ENCODE data around the gene KCTD11.

KCTD11 gene

DNA sequence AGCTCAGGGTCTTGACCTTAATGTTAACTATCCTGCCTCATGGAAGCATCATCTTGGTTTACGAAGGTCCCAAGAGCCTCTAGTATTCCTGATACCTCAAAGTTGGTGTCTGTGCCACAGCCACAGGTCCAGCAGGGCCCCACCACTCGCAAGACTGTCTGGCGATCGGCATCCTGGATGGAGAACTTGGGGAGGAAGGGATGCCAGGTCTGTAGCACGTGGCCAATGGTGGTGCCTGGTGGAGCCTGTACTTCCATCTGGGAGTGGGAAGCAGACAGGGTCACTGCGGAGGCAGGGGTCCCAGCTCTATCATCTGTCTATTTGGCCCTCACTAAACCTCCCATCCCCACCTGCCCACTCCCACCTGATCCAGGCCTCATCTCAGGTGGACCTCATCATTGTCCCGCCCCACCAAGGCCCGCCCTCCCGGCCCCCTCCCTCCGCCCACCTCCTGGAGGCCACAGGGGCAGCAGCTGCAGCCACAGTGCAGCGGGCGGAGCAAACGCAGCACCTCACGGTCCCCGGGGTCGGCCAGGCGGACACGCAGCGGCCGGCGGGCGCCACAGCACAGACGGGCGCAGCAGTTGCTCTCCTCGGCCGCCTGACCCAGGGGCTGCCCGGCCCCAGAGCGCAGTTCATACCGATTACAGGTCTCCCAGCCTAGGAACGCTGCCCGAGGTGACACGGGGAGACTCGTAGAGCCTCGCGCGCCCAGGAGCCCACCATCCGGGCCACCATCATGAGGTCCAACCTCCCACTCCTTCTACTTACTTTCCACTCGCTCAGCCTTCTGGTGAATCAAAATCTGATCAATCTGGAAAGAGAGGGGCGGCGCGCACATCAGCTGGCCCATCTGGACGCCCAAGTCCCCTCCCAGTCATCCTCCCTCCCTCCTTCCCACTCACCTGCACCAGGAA lies 41.0 kb downstream of the KCTD11 start:
- H2BK15ac ChIP-seq (ENCODE audit: low read length) = no peak overlapping the region
- no peak overlapping the region for H2AFZ ChIP-seq (ENCODE audit: low read length)
- H3K4me1 ChIP-seq (ENCODE audit: control insufficient read depth in 2 of 2, insufficient read depth in 1 of 2, low read depth in 1 of 2, low read length in 2 of 2) = peaks cover 3 to 7% of the 10 kb centered on the region in 2 donors
- no peak overlapping the region for H3K9ac ChIP-seq (ENCODE audit: low read depth, low read length, poor library complexity)
- no peak overlapping the region for H2BK120ac ChIP-seq (ENCODE audit: low read depth, low read length)
- no peak overlapping the region for H3K27ac ChIP-seq (replicated peaks; ENCODE audit: low read length)
- DNase-seq (ENCODE audit: low spot score) = no peak
- H3K36me3 ChIP-seq (replicated peaks in 1 of 2; ENCODE audit: control insufficient read depth in 2 of 2, insufficient read depth in 2 of 2, low read length in 2 of 2) = peaks cover 13 to 38% of the 10 kb centered on the region in 2 donors
- WGBS, 2 donors (ENCODE audit: extremely low coverage in 2 of 2, insufficient read length in 2 of 2, insufficient replicate concordance in 1 of 2) = no CpG with 5 or more reads among the region's 42 CpGs
- no peak overlapping the region for H2BK5ac ChIP-seq (ENCODE audit: low read length)
- H2AK5ac ChIP-seq (ENCODE audit: low read depth, low read length) = peak overlapping the region; percentile 83
- no peak overlapping the region for H4K91ac ChIP-seq (ENCODE audit: low read depth, low read length, poor library complexity)
- peak overlapping the region; percentile 94 for H3K18ac ChIP-seq (ENCODE audit: low read length)
- peaks cover 0 to 1% of the 10 kb centered on the region in 2 donors for H3K9me3 ChIP-seq (replicated peaks in 1 of 2; ENCODE audit: control insufficient read depth in 2 of 2, insufficient read depth in 1 of 2, low read depth in 1 of 2, low read length in 2 of 2)
- no peak overlapping the region for H4K8ac ChIP-seq (ENCODE audit: low read depth, low read length)
- peak overlapping the region; percentile 21 for H3K23ac ChIP-seq (ENCODE audit: low read depth, low read length, poor library complexity)
- H3K4me2 ChIP-seq (ENCODE audit: insufficient read depth, low read length, poor library complexity, severe bottlenecking) = peak overlapping the region; percentile 99
- no peak overlapping the region for H3K14ac ChIP-seq (ENCODE audit: low read length)
- no peak overlapping the region for H3K4ac ChIP-seq (ENCODE audit: low read length)
- no peaks in the 10 kb centered on the region for H3K27me3 ChIP-seq (ENCODE audit: control insufficient read depth in 3 of 3, insufficient read depth in 3 of 3, low read depth in 1 of 3, low read length in 3 of 3)
- no peak overlapping the region for H2BK12ac ChIP-seq (ENCODE audit: low read length)
- H3K4me3 ChIP-seq (ENCODE audit: low read length in 2 of 2) = peak overlapping the region; percentile 56 to 88
- H3K79me1 ChIP-seq (ENCODE audit: low read depth, low read length) = no peaks in the 10 kb centered on the region

DNA sequence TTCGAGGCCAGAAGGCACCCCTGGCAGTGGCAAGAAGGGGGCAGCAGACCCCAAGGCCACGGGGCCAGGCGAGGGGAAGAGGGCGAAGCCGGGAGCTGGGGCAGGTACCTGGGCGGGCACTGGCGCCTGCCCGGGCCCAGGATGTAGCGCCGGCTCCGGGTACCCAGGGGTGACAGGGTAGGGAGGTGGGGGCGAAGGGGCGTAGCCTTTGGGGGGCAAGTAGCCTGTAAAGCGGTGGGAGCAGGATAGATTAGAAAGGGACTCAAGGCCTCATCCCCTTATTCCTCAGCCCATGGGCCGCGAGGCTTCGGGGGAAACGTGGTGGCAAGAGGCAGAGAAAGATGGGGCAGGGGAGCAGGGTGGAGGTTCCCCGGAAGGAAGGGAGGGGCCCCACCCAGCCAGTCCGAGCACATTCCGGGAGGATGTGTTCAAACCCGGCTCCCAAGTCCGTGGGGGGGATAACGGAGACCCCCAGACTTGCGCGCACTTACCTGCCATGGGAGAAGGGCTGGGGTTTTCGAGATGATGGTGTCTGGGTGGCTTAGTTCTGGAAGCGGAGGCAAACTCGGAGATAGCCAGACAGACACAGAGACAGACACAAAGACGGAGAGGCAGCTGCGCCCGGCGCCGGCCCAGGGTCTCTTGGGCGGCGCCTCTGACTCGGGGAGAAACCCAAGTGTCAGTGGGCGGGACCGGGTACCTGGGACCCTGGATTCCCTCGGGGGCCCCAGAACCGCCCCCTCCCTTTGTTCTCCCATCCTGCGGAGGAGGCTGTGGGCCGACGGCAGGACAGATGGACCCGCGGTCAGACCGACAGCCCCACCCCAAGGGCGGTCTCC lies 41.9 kb downstream of the KCTD11 start:
- H3K14ac ChIP-seq (ENCODE audit: low read length) = no peak overlapping the region
- WGBS, 2 donors (ENCODE audit: extremely low coverage in 2 of 2, insufficient read length in 2 of 2, insufficient replicate concordance in 1 of 2) = no CpG with 5 or more reads among the region's 48 CpGs
- H3K4me2 ChIP-seq (ENCODE audit: insufficient read depth, low read length, poor library complexity, severe bottlenecking) = peak overlapping the region; percentile 99
- H2BK120ac ChIP-seq (ENCODE audit: low read depth, low read length) = peak overlapping the region; percentile 82
- peaks cover 3 to 7% of the 10 kb centered on the region in 2 donors for H3K4me1 ChIP-seq (ENCODE audit: control insufficient read depth in 2 of 2, insufficient read depth in 1 of 2, low read depth in 1 of 2, low read length in 2 of 2)
- no peak overlapping the region for H2BK15ac ChIP-seq (ENCODE audit: low read length)
- peak overlapping the region; percentile 78 for H3K4ac ChIP-seq (ENCODE audit: low read length)
- H3K9ac ChIP-seq (ENCODE audit: low read depth, low read length, poor library complexity) = peak overlapping the region; percentile 82
- H2AK5ac ChIP-seq (ENCODE audit: low read depth, low read length) = peak overlapping the region; percentile 64
- H2BK5ac ChIP-seq (ENCODE audit: low read length) = peak overlapping the region; percentile 100
- H3K4me3 ChIP-seq (ENCODE audit: low read length in 2 of 2) = peak overlapping the region; percentile 56 to 88
- no peak for DNase-seq (ENCODE audit: low spot score)
- no peak overlapping the region for H4K91ac ChIP-seq (ENCODE audit: low read depth, low read length, poor library complexity)
- peaks cover 13 to 35% of the 10 kb centered on the region in 2 donors for H3K36me3 ChIP-seq (replicated peaks in 1 of 2; ENCODE audit: control insufficient read depth in 2 of 2, insufficient read depth in 2 of 2, low read length in 2 of 2)
- no peak overlapping the region for H2BK12ac ChIP-seq (ENCODE audit: low read length)
- H2AFZ ChIP-seq (ENCODE audit: low read length) = peak overlapping the region; percentile 97
- no peaks in the 10 kb centered on the region for H3K27me3 ChIP-seq (ENCODE audit: control insufficient read depth in 3 of 3, insufficient read depth in 3 of 3, low read depth in 1 of 3, low read length in 3 of 3)
- no peaks in the 10 kb centered on the region for H3K79me1 ChIP-seq (ENCODE audit: low read depth, low read length)
- peak overlapping the region; percentile 21 for H3K23ac ChIP-seq (ENCODE audit: low read depth, low read length, poor library complexity)
- peak overlapping the region; percentile 91 for H3K18ac ChIP-seq (ENCODE audit: low read length)
- no peak overlapping the region for H4K8ac ChIP-seq (ENCODE audit: low read depth, low read length)
- peaks cover 0 to 1% of the 10 kb centered on the region in 2 donors for H3K9me3 ChIP-seq (replicated peaks in 1 of 2; ENCODE audit: control insufficient read depth in 2 of 2, insufficient read depth in 1 of 2, low read depth in 1 of 2, low read length in 2 of 2)
- H3K27ac ChIP-seq (replicated peaks; ENCODE audit: low read length) = no peak overlapping the region

GRCh38 chr17:7394452-7395191 lies 42.7 kb downstream of the KCTD11 start, which contains the start of gene PLSCR3:
TSS of gene PLSCR3 (minus strand) at chr17:7394525. CDS start at chr17:7394110, 415 bp downstream.
- peak within 1 kb of the TSS; percentile 94 for H3K14ac ChIP-seq (ENCODE audit: low read length)
- peaks cover 3 to 7% of the 10 kb centered on the region in 2 donors for H3K4me1 ChIP-seq (ENCODE audit: control insufficient read depth in 2 of 2, insufficient read depth in 1 of 2, low read depth in 1 of 2, low read length in 2 of 2)
- peak within 1 kb of the TSS; percentile 99 for H3K4me2 ChIP-seq (ENCODE audit: insufficient read depth, low read length, poor library complexity, severe bottlenecking)
- peak within 1 kb of the TSS; percentile 82 for H2BK120ac ChIP-seq (ENCODE audit: low read depth, low read length)
- H2AFZ ChIP-seq (ENCODE audit: low read length) = peak within 1 kb of the TSS; percentile 97
- H3K23ac ChIP-seq (ENCODE audit: low read depth, low read length, poor library complexity) = peak within 1 kb of the TSS; percentile 73
- no peak within 1 kb of the TSS for H2BK12ac ChIP-seq (ENCODE audit: low read length)
- H4K8ac ChIP-seq (ENCODE audit: low read depth, low read length) = no peak within 1 kb of the TSS
- peaks cover 9 to 28% of the 10 kb centered on the region in 2 donors for H3K36me3 ChIP-seq (replicated peaks in 1 of 2; ENCODE audit: control insufficient read depth in 2 of 2, insufficient read depth in 2 of 2, low read length in 2 of 2)
- peak within 1 kb of the TSS; percentile 94 for H3K27ac ChIP-seq (replicated peaks; ENCODE audit: low read length)
- no peak within 1 kb of the TSS for H4K91ac ChIP-seq (ENCODE audit: low read depth, low read length, poor library complexity)
- no peaks in the 10 kb centered on the region for H3K79me1 ChIP-seq (ENCODE audit: low read depth, low read length)
- H2AK5ac ChIP-seq (ENCODE audit: low read depth, low read length) = peak within 1 kb of the TSS; percentile 83
- DNase-seq (ENCODE audit: low spot score) = peak; percentile 77
- peak within 1 kb of the TSS; percentile 100 for H2BK5ac ChIP-seq (ENCODE audit: low read length)
- peak within 1 kb of the TSS; percentile 94 for H3K18ac ChIP-seq (ENCODE audit: low read length)
- WGBS, 2 donors (ENCODE audit: extremely low coverage in 2 of 2, insufficient read length in 2 of 2, insufficient replicate concordance in 1 of 2) = no CpG with 5 or more reads among the region's 71 CpGs
- peak within 1 kb of the TSS; percentile 56 to 88 for H3K4me3 ChIP-seq (ENCODE audit: low read length in 2 of 2)
- H2BK15ac ChIP-seq (ENCODE audit: low read length) = peak within 1 kb of the TSS; percentile 94
- H3K9me3 ChIP-seq (replicated peaks in 1 of 2; ENCODE audit: control insufficient read depth in 2 of 2, insufficient read depth in 1 of 2, low read depth in 1 of 2, low read length in 2 of 2) = peaks cover 0 to 1% of the 10 kb centered on the region in 2 donors
- peak within 1 kb of the TSS; percentile 78 for H3K4ac ChIP-seq (ENCODE audit: low read length)
- no peaks in the 10 kb centered on the region for H3K27me3 ChIP-seq (ENCODE audit: control insufficient read depth in 3 of 3, insufficient read depth in 3 of 3, low read depth in 1 of 3, low read length in 3 of 3)
- peak within 1 kb of the TSS; percentile 96 for H3K9ac ChIP-seq (ENCODE audit: low read depth, low read length, poor library complexity)
